Naive thymus-derived CD4-positive, alpha-beta T cell (primary cell): ENCODE results near the gene IRF2. TPM values are rescaled to one million over a fixed set of nuclear protein-coding genes. Genes with fewer than 3 reads are reported as not detected.
"Not testable (repeated sequence)": the region's sequence is repeated elsewhere in the genome, so short reads cannot be mapped to it uniquely, and the experiment has no call there.

Source experiments
- ATAC-seq: fragments of 150-1000 bp; cut with Tn5 transposase; 2 replicates; pipeline ENCODE4 v1.10.0; 2021; ENCODE audit warnings: mild to moderate bottlenecking, moderate library complexity
- CTCF ChIA-PET: fragments of 350-600 bp; sonication (Branson Sonifier 250); formaldehyde crosslinking; loops from one replicate; lab custom pipeline; 2021; ENCODE audit warnings: antibody characterized with exemption; lab: Charles Lee
- POLR2A ChIA-PET: fragments of 350-600 bp; sonication (Branson Sonifier 250); formaldehyde crosslinking; loops from one replicate; lab custom pipeline; 2021; ENCODE audit warnings: antibody characterized with exemption, inconsistent platforms; lab: Charles Lee
- DNase-seq, 9 donors: peaks; one replicate each; pipeline versions ENCODE4 v3.0.0 to v3.0.0-alpha.2; 2020 to 2022; ENCODE audit warnings: mixed read lengths in 1 of 9
- H3K27ac ChIP-seq: one replicate; pipeline ENCODE4 v1.7.0; 2013; ENCODE audit warnings: mild to moderate bottlenecking, low read depth, low read length, moderate library complexity
- H3K27me3 ChIP-seq, 2 donors: one replicate each; pipeline ENCODE4 v1.7.0; 2013; ENCODE audit warnings: low read length in 2 of 2, mild to moderate bottlenecking in 2 of 2, moderate library complexity in 2 of 2; ENCODE audit not compliant: control insufficient read depth in 2 of 2, insufficient read depth in 2 of 2
- H3K36me3 ChIP-seq, 3 experiments: 1 replicate in 2 of 3; 2 replicates in 1 of 3; pipeline ENCODE4 v1.7.0; 2013; ENCODE audit warnings: low read length in 3 of 3, mild to moderate bottlenecking in 3 of 3, moderate library complexity in 1 of 3; ENCODE audit not compliant: insufficient read depth in 3 of 3, control insufficient read depth in 2 of 3
- H3K4me1 ChIP-seq, 2 donors: one replicate each; pipeline ENCODE4 v1.7.0; 2013; ENCODE audit warnings: low read length in 2 of 2, mild to moderate bottlenecking in 2 of 2, moderate library complexity in 1 of 2; ENCODE audit not compliant: control insufficient read depth in 2 of 2, insufficient read depth in 2 of 2
- H3K4me3 ChIP-seq: 2 replicates; pipeline ENCODE4 v1.7.0; 2013; ENCODE audit warnings: mild to moderate bottlenecking, low read length
- H3K9me3 ChIP-seq, 3 experiments: 1 replicate in 2 of 3; 2 replicates in 1 of 3; pipeline ENCODE4 v1.7.0; 2013; ENCODE audit warnings: low read length in 3 of 3; ENCODE audit not compliant: control insufficient read depth in 2 of 3
- H3K27ac Mint-ChIP-seq, 9 donors: one replicate each; pipeline ENCODE4 v1.8.0; 2020 to 2022; ENCODE audit warnings: mixed read lengths in 9 of 9, mild to moderate bottlenecking in 8 of 9, moderate library complexity in 5 of 9, inconsistent platforms in 2 of 9
- H3K27me3 Mint-ChIP-seq, 5 donors: one replicate each; pipeline ENCODE4 v1.8.0; 2021 to 2022; ENCODE audit warnings: mixed read lengths in 5 of 5, mild to moderate bottlenecking in 1 of 5
- H3K36me3 Mint-ChIP-seq, 5 donors: one replicate each; pipeline ENCODE4 v1.8.0; 2020 to 2022; ENCODE audit warnings: mixed read lengths in 5 of 5, mild to moderate bottlenecking in 3 of 5, inconsistent platforms in 1 of 5
- H3K4me1 Mint-ChIP-seq, 7 donors: one replicate each; pipeline ENCODE4 v1.8.0; 2020 to 2022; ENCODE audit warnings: mixed read lengths in 7 of 7, mild to moderate bottlenecking in 3 of 7, inconsistent platforms in 1 of 7
- H3K4me3 Mint-ChIP-seq, 10 donors: one replicate each; pipeline ENCODE4 v1.8.0; 2020 to 2022; ENCODE audit warnings: mild to moderate bottlenecking in 10 of 10, mixed read lengths in 10 of 10, moderate library complexity in 6 of 10, inconsistent platforms in 2 of 10
- H3K9me3 Mint-ChIP-seq, 11 donors: one replicate each; pipeline ENCODE4 v1.8.0; 2020 to 2022; ENCODE audit warnings: mixed read lengths in 11 of 11, mild to moderate bottlenecking in 4 of 11, inconsistent platforms in 1 of 11, moderate library complexity in 1 of 11
- intact Hi-C, 2 donors: fragments of 100-400 bp; cut with micrococcal nuclease; formaldehyde crosslinking; loops; one replicate each; pipeline ENCODE4 v1.15.1; 2023
- polyA plus RNA-seq, 2 donors: library from polyadenylated mRNA; unstranded; fragments of 300-500 nt; fragmentation: Illumina TruSeq; gene quantifications; one replicate each; pipeline ENCODE4 v1.2.3, GENCODE V29; 2021
- total RNA-seq, 6 experiments: library from RNA in 5 of 6; stranded (reverse) in 5 of 6; gene quantifications; 1 replicate in 5 of 6; 2 replicates in 1 of 6; pipeline ENCODE4 v1.2.3 and lab custom pipeline; 2021 to 2026

The IRF2 gene
- total and polyA plus RNA-seq, 7 experiments from 2014 or later = 31.2 to 87.0 (median 77.5) TPM

- Histone ChIP-seq H3K36me3 (no peaks in the 10 kb centered on the region), H3K27me3 (no peaks in the 10 kb centered on the region), H3K27ac (no peak overlapping the region), H3K4me3 (no peak overlapping the region), H3K4me1 (no peaks in the 10 kb centered on the region), H3K9me3 (peaks cover 0 to 5% (median 0%) of the 10 kb centered on the region in 3 experiments)
- ATAC-seq (no peak), DNase-seq (no peak)
- Mint-ChIP-seq H3K4me3 (peak overlapping the region in 7 of 10 donors; percentile 7 to 87 (median 36)), H3K9me3 (peaks cover 0 to 14% (median 6%) of the 10 kb centered on the region in 11 donors), H3K36me3 (peaks cover 0 to 5% (median 3%) of the 10 kb centered on the region in 5 donors), H3K4me1 (peaks cover 0 to 30% (median 16%) of the 10 kb centered on the region in 7 donors), H3K27me3 (no peaks in the 10 kb centered on the region), H3K27ac (peak overlapping the region in 2 of 9 donors; percentile 43 to 46)
- POLR2A ChIA-PET = interaction anchor here (0.9 kb wide), 2 partner anchors 27 to 74 kb away, joined by 3 read pairs; no protein-coding TSS in a partner anchor
- CTCF ChIA-PET = interaction anchor here (2.6 kb wide), 1 partner anchor 79 kb away, joined by 7 read pairs; no protein-coding TSS in a partner anchor
- intact Hi-C loops = loop anchor here (5.0 kb wide), 2 partner anchors 75 kb away; no protein-coding TSS in a partner anchor
Measured at GRCh38 chr4:184342167-184342856, 132.0 kb downstream of the IRF2 start.

DNA sequence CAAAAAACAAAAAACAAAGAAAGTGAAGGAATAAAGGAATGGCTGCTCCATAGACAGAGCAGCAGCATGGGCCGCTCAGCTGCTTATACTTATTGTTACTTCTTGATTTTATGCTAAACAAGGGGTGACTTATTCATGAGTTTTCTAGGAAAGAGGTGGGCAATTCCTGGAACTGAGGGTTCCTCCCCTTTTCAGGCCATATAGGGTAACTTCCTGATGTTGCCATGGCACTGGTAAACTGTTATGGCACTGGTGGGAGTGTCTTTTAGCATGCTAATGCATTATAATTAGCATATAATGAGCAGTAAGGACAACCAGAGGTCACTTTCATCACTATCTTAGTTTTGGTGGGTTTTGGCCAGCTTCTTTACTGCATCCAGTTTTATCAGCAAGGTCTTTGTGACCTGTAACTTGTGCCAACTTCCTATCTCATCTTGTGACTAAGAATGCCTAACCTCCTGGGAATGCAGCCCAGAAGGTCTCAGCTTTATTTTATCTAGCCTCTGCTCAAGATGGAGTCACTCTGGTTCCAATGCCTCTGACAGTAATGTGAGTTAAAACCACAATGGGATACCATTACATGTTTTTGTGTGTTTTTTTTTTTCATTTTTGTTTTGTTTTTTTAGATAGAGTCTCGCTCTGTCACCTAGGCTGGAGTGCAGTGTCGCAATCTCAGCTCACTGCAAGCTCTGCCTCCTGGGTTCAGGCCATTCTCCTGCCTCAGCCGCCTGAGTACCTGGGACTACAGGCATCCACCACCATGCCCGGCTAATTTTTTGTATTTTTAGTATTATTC lies 134.8 kb downstream of the IRF2 start:
- H3K36me3 ChIP-seq, H3K4me3 Mint-ChIP-seq, H3K9me3 ChIP-seq, H3K4me1 ChIP-seq, DNase-seq, H3K27me3 ChIP-seq, H3K4me3 ChIP-seq, CTCF ChIA-PET, H3K27ac ChIP-seq, H3K27me3 Mint-ChIP-seq, POLR2A ChIA-PET, ATAC-seq: not testable (repeated sequence)
- intact Hi-C loops = loop anchor here (5.0 kb wide), 2 partner anchors 72 to 78 kb away; no protein-coding TSS in a partner anchor
- H3K27ac Mint-ChIP-seq = peak overlapping the region in 2 of 9 donors; percentile 9 to 23
- H3K9me3 Mint-ChIP-seq = peaks cover 0 to 20% (median 8%) of the 10 kb centered on the region in 11 donors
- H3K36me3 Mint-ChIP-seq = peaks cover 0 to 14% (median 3%) of the 10 kb centered on the region in 5 donors
- peaks cover 8 to 38% (median 23%) of the 10 kb centered on the region in 7 donors for H3K4me1 Mint-ChIP-seq

- no peak for ATAC-seq
- peaks cover 0 to 18% (median 3%) of the 10 kb centered on the region in 5 donors for H3K36me3 Mint-ChIP-seq
- intact Hi-C loops = no loop called here
- CTCF ChIA-PET = no interaction called here
- Histone ChIP-seq H3K27me3 (no peaks in the 10 kb centered on the region), H3K4me3 (no peak overlapping the region), H3K9me3 (peaks cover 0 to 5% (median 0%) of the 10 kb centered on the region in 3 experiments), H3K4me1 (no peaks in the 10 kb centered on the region), H3K27ac (no peak overlapping the region), H3K36me3 (no peaks in the 10 kb centered on the region)
- no peaks in the 10 kb centered on the region for H3K27me3 Mint-ChIP-seq
- H3K27ac Mint-ChIP-seq = no peak overlapping the region
- peaks cover 0 to 20% (median 8%) of the 10 kb centered on the region in 11 donors for H3K9me3 Mint-ChIP-seq
- H3K4me3 Mint-ChIP-seq = no peak overlapping the region
- POLR2A ChIA-PET = no interaction called here
- no peak for DNase-seq
- peaks cover 7 to 22% (median 9%) of the 10 kb centered on the region in 7 donors for H3K4me1 Mint-ChIP-seq
Measured at GRCh38 chr4:184337907-184338306, 136.4 kb downstream of the IRF2 start.

Other genes starting within 250 kb of the IRF2 start
- 10 to 100 TPM; 12.4 to 73.4 (median 17.2) TPM for gene CASP3, start 174.9 kb upstream of the IRF2 start, total RNA-seq
- gene CASP3, start 174.9 kb upstream of the IRF2 start, polyA plus RNA-seq = 1 to 10 TPM; 2.9 to 4.3 TPM
- 10 to 100 TPM; 12.1 to 19.3 (median 16.7) TPM for gene PRIMPOL, start 175.2 kb upstream of the IRF2 start, total RNA-seq
- gene PRIMPOL, start 175.2 kb upstream of the IRF2 start, polyA plus RNA-seq = 10 to 100 TPM; 12.3 to 16.5 TPM